ENCODE results near the gene SDE2.

The SDE2 gene

DNA sequence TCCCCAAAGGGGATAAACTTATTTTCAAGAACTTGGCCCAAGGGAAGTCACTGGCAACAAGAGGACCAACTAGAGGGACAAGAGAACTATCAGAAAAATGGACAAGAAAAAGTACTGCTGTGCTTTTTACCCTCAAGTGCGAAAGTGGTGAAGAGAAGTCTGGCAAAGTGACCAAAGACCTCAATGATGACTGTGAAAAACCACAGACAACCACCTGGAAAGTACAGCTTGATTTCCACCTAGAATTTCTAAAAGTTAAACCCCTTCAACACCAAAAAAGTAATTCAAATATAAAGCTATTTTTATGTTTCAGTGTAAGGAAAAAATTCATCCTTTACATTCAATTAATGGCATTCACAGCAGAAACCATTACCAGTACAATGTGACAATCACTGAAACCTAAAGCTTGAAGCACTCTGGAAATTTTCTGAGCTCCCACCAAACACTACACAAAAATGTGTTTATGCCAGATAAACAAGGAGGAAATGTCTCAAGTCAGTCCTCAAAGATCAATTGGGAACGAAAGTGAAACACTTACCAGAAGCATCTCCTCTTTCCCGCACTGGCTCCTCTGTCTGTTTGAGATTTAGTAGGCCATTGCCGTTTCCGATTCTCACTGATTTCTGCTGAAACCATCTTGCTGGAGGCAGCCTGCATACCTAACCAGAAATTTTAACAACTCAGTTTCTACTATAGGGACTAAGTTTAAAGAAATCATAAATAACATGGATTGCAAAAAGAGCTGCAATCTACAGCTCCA is 8.3 kb downstream of the SDE2 start:
- H2AFZ ChIP-seq (ENCODE audit: low read depth) = no peak overlapping the region
- H3K4me2 ChIP-seq = peak overlapping the region; percentile 90
- no peaks in the 10 kb centered on the region for H4K20me1 ChIP-seq (ENCODE audit: insufficient read depth)
- H3K27ac ChIP-seq = peak overlapping the region; percentile 65
- TF ChIP-seq, protein P1, sequence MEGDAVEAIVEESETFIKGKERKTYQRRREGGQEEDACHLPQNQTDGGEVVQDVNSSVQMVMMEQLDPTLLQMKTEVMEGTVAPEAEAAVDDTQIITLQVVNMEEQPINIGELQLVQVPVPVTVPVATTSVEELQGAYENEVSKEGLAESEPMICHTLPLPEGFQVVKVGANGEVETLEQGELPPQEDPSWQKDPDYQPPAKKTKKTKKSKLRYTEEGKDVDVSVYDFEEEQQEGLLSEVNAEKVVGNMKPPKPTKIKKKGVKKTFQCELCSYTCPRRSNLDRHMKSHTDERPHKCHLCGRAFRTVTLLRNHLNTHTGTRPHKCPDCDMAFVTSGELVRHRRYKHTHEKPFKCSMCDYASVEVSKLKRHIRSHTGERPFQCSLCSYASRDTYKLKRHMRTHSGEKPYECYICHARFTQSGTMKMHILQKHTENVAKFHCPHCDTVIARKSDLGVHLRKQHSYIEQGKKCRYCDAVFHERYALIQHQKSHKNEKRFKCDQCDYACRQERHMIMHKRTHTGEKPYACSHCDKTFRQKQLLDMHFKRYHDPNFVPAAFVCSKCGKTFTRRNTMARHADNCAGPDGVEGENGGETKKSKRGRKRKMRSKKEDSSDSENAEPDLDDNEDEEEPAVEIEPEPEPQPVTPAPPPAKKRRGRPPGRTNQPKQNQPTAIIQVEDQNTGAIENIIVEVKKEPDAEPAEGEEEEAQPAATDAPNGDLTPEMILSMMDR (conservative IDR thresholded peaks at IDR 0.05; ENCODE audit: low read depth, low read length) = no peak
- H3K27me3 ChIP-seq (ENCODE audit: insufficient read depth, low read depth) = no peaks in the 10 kb centered on the region
- H3K4me1 ChIP-seq (ENCODE audit: low read depth, poor library complexity, severe bottlenecking) = peaks cover 95% of the 10 kb centered on the region
- H3K79me2 ChIP-seq (ENCODE audit: insufficient read depth, low read depth) = peaks cover 66% of the 10 kb centered on the region
- no peak overlapping the region for H3K4me3 ChIP-seq (IDR thresholded peaks at IDR 0.05; ENCODE audit: insufficient read depth, low read depth, low read length)
- H3K9ac ChIP-seq = peak overlapping the region; percentile 3; the same call in 1 of the 2 replicates
- peaks cover 20% of the 10 kb centered on the region for H3K36me3 ChIP-seq (ENCODE audit: insufficient read depth)

DNA sequence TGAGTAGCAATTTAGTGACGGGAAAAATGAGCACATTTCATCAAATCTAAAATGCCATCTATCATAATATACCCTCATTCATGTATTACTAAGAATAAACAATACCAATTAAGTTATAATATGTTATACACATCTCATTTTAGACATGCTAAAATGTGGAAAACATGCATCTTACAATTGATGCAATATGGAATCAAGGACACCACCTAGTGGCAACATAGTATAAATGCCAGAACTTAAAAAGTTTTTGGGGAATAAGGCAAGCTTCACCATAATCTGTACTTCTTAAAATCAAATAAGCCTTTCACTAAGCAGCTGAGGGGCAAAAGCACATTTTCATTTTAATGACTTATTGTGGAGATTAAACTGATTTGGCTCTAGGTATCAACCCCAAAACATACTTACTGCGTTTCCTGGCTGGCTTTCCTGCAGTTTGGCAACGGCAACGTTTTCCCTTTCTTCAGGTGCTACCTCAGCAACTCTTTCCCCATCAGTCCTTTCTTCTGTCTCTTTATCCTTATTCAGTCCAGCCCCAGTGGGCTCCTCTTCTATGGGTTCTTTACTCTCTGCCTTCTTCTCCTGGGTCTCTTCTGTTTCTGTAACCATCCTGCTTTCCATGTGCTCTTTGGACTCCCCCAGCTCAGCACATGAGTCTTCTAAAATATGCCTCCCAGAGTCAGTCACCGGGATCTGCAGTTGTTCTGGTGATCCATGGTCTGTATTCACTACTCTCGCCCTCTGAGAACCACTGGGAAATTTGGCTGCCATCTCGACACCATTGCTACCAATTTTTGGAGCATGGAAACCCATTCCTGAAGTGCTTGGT is 11.4 kb downstream of the SDE2 start:
- H3K4me3 ChIP-seq (IDR thresholded peaks at IDR 0.05; ENCODE audit: insufficient read depth, low read depth, low read length) = no peak overlapping the region
- H3K9ac ChIP-seq = no peak overlapping the region
- peaks cover 47% of the 10 kb centered on the region; the same call in 1 of the 2 replicates for H3K79me2 ChIP-seq (ENCODE audit: insufficient read depth, low read depth)
- no peak overlapping the region for H3K4me2 ChIP-seq
- H3K36me3 ChIP-seq (ENCODE audit: insufficient read depth) = peaks cover 27% of the 10 kb centered on the region
- no peaks in the 10 kb centered on the region for H3K27me3 ChIP-seq (ENCODE audit: insufficient read depth, low read depth)
- H4K20me1 ChIP-seq (ENCODE audit: insufficient read depth) = no peaks in the 10 kb centered on the region
- no peak overlapping the region for H2AFZ ChIP-seq (ENCODE audit: low read depth)
- no peak overlapping the region for H3K27ac ChIP-seq
- TF ChIP-seq, protein P1 (conservative IDR thresholded peaks at IDR 0.05; ENCODE audit: low read depth, low read length) = peak; percentile 81
- peaks cover 66% of the 10 kb centered on the region for H3K4me1 ChIP-seq (ENCODE audit: low read depth, poor library complexity, severe bottlenecking)

GRCh38 chr1:225981714-225982113 is 17.4 kb downstream of the SDE2 start:
- H3K36me3 ChIP-seq (ENCODE audit: insufficient read depth) = peaks cover 8% of the 10 kb centered on the region; the same call in 1 of the 2 replicates
- H3K79me2 ChIP-seq (ENCODE audit: insufficient read depth, low read depth) = peaks cover 21% of the 10 kb centered on the region; the same call in 1 of the 2 replicates
- peaks cover 11% of the 10 kb centered on the region for H3K4me1 ChIP-seq (ENCODE audit: low read depth, poor library complexity, severe bottlenecking)
- H4K20me1 ChIP-seq (ENCODE audit: insufficient read depth) = no peaks in the 10 kb centered on the region
- no peak overlapping the region for H3K4me2 ChIP-seq
- no peak overlapping the region for H2AFZ ChIP-seq (ENCODE audit: low read depth)
- TF ChIP-seq, protein P1 (conservative IDR thresholded peaks at IDR 0.05; ENCODE audit: low read depth, low read length) = no peak
- no peak overlapping the region for H3K4me3 ChIP-seq (IDR thresholded peaks at IDR 0.05; ENCODE audit: insufficient read depth, low read depth, low read length)
- no peak overlapping the region for H3K27ac ChIP-seq
- no peaks in the 10 kb centered on the region for H3K27me3 ChIP-seq (ENCODE audit: insufficient read depth, low read depth)
- no peak overlapping the region for H3K9ac ChIP-seq

- Histone ChIP-seq H3K36me3 (ENCODE audit: insufficient read depth) (peaks cover 1% of the 10 kb centered on the region; the same call in 1 of the 2 replicates), H2AFZ (ENCODE audit: low read depth) (no peak overlapping the region), H3K9ac (no peak overlapping the region), H3K4me3 (IDR thresholded peaks at IDR 0.05; ENCODE audit: insufficient read depth, low read depth, low read length) (no peak overlapping the region), H3K79me2 (ENCODE audit: insufficient read depth, low read depth) (peaks cover 6% of the 10 kb centered on the region; the same call in 1 of the 2 replicates), H3K4me1 (ENCODE audit: low read depth, poor library complexity, severe bottlenecking) (peaks cover 6% of the 10 kb centered on the region), H3K4me2 (no peak overlapping the region), H3K27me3 (ENCODE audit: insufficient read depth, low read depth) (no peaks in the 10 kb centered on the region), H3K27ac (no peak overlapping the region), H4K20me1 (ENCODE audit: insufficient read depth) (no peaks in the 10 kb centered on the region)
- TF ChIP-seq, protein P1 (conservative IDR thresholded peaks at IDR 0.05; ENCODE audit: low read depth, low read length) = no peak
Measured at GRCh38 chr1:225980005-225980836, 18.9 kb downstream of the SDE2 start.

Measured in KMS-11 (cell line).